KMS-11 (cell line): ENCODE results near the gene PRPF18.

Experiments
- H2AFZ ChIP-seq: fragments of 200-600 bp; sonication (generic); 2 replicates; pipeline ENCODE4 v1.6.1; 2016; ENCODE audit warnings: antibody characterized with exemption, mixed run types, low read depth
- H3K27ac ChIP-seq: fragments of 200-600 bp; sonication (generic); 2 replicates; pipeline ENCODE4 v1.6.1; 2016; ENCODE audit warnings: mild to moderate bottlenecking, mixed run types
- H3K27me3 ChIP-seq: fragments of 200-600 bp; sonication (generic); 2 replicates; pipeline ENCODE4 v1.6.1; 2017; ENCODE audit warnings: mild to moderate bottlenecking, low read depth, mixed run types, moderate library complexity; ENCODE audit not compliant: insufficient read depth
- H3K36me3 ChIP-seq: fragments of 200-600 bp; sonication (generic); 2 replicates; pipeline ENCODE4 v1.6.1; 2017; ENCODE audit warnings: mild to moderate bottlenecking, mixed run types; ENCODE audit not compliant: insufficient read depth
- H3K4me1 ChIP-seq: fragments of 200-600 bp; sonication (generic); 2 replicates; pipeline ENCODE4 v1.6.1; 2016; ENCODE audit warnings: mild to moderate bottlenecking, low read depth, mixed run types; ENCODE audit not compliant: poor library complexity, severe bottlenecking
- H3K4me2 ChIP-seq: fragments of 200-600 bp; sonication (generic); 2 replicates; pipeline ENCODE4 v1.7.0; 2016; ENCODE audit warnings: mild to moderate bottlenecking, mixed run types
- H3K4me3 ChIP-seq: fragments of 200-600 bp; sonication (generic); IDR thresholded peaks from 2 replicates; pipeline ENCODE4 v1.6.1; 2017; ENCODE audit warnings: low read depth, low read length, mixed read lengths; ENCODE audit not compliant: insufficient read depth
- H3K79me2 ChIP-seq: fragments of 200-600 bp; sonication (generic); 2 replicates; pipeline ENCODE4 v1.6.1; 2016; ENCODE audit warnings: low read depth, mixed run types; ENCODE audit not compliant: insufficient read depth
- H3K9ac ChIP-seq: fragments of 200-600 bp; sonication (generic); 2 replicates; pipeline ENCODE4 v1.6.1; 2016; ENCODE audit warnings: mild to moderate bottlenecking, mixed run types
- H4K20me1 ChIP-seq: fragments of 200-600 bp; sonication (generic); 2 replicates; pipeline ENCODE4 v1.6.1; 2016; ENCODE audit warnings: mild to moderate bottlenecking, mixed run types; ENCODE audit not compliant: insufficient read depth
- CTCF ChIP-seq: fragments of 200-600 bp; sonication (generic); conservative IDR thresholded peaks from 2 replicates; pipeline ENCODE4 v1.6.1; 2017; ENCODE audit warnings: low read depth, mild to moderate bottlenecking, antibody characterized with exemption, low read length, moderate library complexity, mixed read lengths

Gene PRPF18

GRCh38 chr10:13555884-13556510 is 30.8 kb upstream of the PRPF18 start:
- Histone ChIP-seq H3K36me3 (no peaks in the 10 kb centered on the region), H2AFZ (no peak overlapping the region), H3K79me2 (no peaks in the 10 kb centered on the region), H3K27ac (no peak overlapping the region), H4K20me1 (no peaks in the 10 kb centered on the region), H3K27me3 (no peaks in the 10 kb centered on the region), H3K4me1 (no peaks in the 10 kb centered on the region), H3K4me2 (no peak overlapping the region), H3K4me3 (no peak overlapping the region), H3K9ac (no peak overlapping the region)
- no peak for TF ChIP-seq CTCF

- Histone ChIP-seq H3K4me2 (no peak overlapping the region), H3K4me1 (no peaks in the 10 kb centered on the region), H3K79me2 (no peaks in the 10 kb centered on the region), H2AFZ (no peak overlapping the region), H3K27ac (no peak overlapping the region), H3K9ac (no peak overlapping the region), H4K20me1 (no peaks in the 10 kb centered on the region), H3K27me3 (no peaks in the 10 kb centered on the region), H3K4me3 (no peak overlapping the region), H3K36me3 (no peaks in the 10 kb centered on the region)
- TF ChIP-seq CTCF, result no peak
These were observed 27.6 kb upstream of the PRPF18 start for GRCh38 chr10:13559124-13559700.

GRCh38 chr10:13560597-13560996 is 26.2 kb upstream of the PRPF18 start:
- TF ChIP-seq CTCF, result no peak
- Histone ChIP-seq H3K36me3 (no peaks in the 10 kb centered on the region), H3K4me3 (no peak overlapping the region), H3K4me2 (no peak overlapping the region), H3K9ac (no peak overlapping the region), H3K27ac (no peak overlapping the region), H2AFZ (no peak overlapping the region), H3K4me1 (no peaks in the 10 kb centered on the region), H4K20me1 (no peaks in the 10 kb centered on the region), H3K27me3 (no peaks in the 10 kb centered on the region), H3K79me2 (no peaks in the 10 kb centered on the region)

- no peak for TF ChIP-seq CTCF
- H3K79me2 ChIP-seq, result no peaks in the 10 kb centered on the region
- H3K27me3 ChIP-seq, result no peaks in the 10 kb centered on the region
- no peaks in the 10 kb centered on the region for H3K36me3 ChIP-seq
- H3K4me1 ChIP-seq, result no peaks in the 10 kb centered on the region
- H3K4me3 ChIP-seq, result no peak overlapping the region
- no peaks in the 10 kb centered on the region for H4K20me1 ChIP-seq
- no peak overlapping the region for H3K9ac ChIP-seq
- no peak overlapping the region for H2AFZ ChIP-seq
- H3K27ac ChIP-seq, result no peak overlapping the region
- H3K4me2 ChIP-seq, result no peak overlapping the region
These were observed 23.0 kb upstream of the PRPF18 start for GRCh38 chr10:13563481-13564445.
